ENCODE measurements around the gene PFAS. TPM values are rescaled to one million over a fixed set of nuclear protein-coding genes. Genes with fewer than 3 reads are reported as not detected.
A peak's percentile ranks its signal among the peaks of the same experiment; 100 is the strongest.

PFAS gene
- total RNA-seq, 1 experiment from 2014 or later: 246 TPM

GRCh38 chr17:8206536-8206935 lies 42.6 kb upstream of the PFAS start (continued):
- TF ChIP-seq, protein P1, sequence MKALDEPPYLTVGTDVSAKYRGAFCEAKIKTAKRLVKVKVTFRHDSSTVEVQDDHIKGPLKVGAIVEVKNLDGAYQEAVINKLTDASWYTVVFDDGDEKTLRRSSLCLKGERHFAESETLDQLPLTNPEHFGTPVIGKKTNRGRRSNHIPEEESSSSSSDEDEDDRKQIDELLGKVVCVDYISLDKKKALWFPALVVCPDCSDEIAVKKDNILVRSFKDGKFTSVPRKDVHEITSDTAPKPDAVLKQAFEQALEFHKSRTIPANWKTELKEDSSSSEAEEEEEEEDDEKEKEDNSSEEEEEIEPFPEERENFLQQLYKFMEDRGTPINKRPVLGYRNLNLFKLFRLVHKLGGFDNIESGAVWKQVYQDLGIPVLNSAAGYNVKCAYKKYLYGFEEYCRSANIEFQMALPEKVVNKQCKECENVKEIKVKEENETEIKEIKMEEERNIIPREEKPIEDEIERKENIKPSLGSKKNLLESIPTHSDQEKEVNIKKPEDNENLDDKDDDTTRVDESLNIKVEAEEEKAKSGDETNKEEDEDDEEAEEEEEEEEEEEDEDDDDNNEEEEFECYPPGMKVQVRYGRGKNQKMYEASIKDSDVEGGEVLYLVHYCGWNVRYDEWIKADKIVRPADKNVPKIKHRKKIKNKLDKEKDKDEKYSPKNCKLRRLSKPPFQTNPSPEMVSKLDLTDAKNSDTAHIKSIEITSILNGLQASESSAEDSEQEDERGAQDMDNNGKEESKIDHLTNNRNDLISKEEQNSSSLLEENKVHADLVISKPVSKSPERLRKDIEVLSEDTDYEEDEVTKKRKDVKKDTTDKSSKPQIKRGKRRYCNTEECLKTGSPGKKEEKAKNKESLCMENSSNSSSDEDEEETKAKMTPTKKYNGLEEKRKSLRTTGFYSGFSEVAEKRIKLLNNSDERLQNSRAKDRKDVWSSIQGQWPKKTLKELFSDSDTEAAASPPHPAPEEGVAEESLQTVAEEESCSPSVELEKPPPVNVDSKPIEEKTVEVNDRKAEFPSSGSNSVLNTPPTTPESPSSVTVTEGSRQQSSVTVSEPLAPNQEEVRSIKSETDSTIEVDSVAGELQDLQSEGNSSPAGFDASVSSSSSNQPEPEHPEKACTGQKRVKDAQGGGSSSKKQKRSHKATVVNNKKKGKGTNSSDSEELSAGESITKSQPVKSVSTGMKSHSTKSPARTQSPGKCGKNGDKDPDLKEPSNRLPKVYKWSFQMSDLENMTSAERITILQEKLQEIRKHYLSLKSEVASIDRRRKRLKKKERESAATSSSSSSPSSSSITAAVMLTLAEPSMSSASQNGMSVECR (CRISPR knock-in tag; IDR thresholded peaks at IDR 0.05; ENCODE audit: borderline replicate concordance): no peak
- TF ChIP-seq, protein P2, sequence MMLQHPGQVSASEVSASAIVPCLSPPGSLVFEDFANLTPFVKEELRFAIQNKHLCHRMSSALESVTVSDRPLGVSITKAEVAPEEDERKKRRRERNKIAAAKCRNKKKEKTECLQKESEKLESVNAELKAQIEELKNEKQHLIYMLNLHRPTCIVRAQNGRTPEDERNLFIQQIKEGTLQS (CRISPR knock-in tag; conservative IDR thresholded peaks at IDR 0.05): no peak
- TF ChIP-seq, protein P3, sequence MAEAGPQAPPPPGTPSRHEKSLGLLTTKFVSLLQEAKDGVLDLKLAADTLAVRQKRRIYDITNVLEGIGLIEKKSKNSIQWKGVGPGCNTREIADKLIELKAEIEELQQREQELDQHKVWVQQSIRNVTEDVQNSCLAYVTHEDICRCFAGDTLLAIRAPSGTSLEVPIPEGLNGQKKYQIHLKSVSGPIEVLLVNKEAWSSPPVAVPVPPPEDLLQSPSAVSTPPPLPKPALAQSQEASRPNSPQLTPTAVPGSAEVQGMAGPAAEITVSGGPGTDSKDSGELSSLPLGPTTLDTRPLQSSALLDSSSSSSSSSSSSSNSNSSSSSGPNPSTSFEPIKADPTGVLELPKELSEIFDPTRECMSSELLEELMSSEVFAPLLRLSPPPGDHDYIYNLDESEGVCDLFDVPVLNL (CRISPR knock-in tag; IDR thresholded peaks at IDR 0.05; ENCODE audit: borderline replicate concordance, low read depth): no peak
- TF ChIP-seq ZNF423 (CRISPR knock-in tag; IDR thresholded peaks at IDR 0.05) (no peak), ZNF232 (CRISPR knock-in tag; IDR thresholded peaks at IDR 0.05) (no peak), ZNF396 (CRISPR knock-in tag; IDR thresholded peaks at IDR 0.05; ENCODE audit: borderline replicate concordance) (no peak), RELA (CRISPR knock-in tag; IDR thresholded peaks at IDR 0.05; ENCODE audit: borderline replicate concordance) (no peak), EMX1 (CRISPR knock-in tag; IDR thresholded peaks at IDR 0.05) (no peak)
- TF ChIP-seq, protein P4, sequence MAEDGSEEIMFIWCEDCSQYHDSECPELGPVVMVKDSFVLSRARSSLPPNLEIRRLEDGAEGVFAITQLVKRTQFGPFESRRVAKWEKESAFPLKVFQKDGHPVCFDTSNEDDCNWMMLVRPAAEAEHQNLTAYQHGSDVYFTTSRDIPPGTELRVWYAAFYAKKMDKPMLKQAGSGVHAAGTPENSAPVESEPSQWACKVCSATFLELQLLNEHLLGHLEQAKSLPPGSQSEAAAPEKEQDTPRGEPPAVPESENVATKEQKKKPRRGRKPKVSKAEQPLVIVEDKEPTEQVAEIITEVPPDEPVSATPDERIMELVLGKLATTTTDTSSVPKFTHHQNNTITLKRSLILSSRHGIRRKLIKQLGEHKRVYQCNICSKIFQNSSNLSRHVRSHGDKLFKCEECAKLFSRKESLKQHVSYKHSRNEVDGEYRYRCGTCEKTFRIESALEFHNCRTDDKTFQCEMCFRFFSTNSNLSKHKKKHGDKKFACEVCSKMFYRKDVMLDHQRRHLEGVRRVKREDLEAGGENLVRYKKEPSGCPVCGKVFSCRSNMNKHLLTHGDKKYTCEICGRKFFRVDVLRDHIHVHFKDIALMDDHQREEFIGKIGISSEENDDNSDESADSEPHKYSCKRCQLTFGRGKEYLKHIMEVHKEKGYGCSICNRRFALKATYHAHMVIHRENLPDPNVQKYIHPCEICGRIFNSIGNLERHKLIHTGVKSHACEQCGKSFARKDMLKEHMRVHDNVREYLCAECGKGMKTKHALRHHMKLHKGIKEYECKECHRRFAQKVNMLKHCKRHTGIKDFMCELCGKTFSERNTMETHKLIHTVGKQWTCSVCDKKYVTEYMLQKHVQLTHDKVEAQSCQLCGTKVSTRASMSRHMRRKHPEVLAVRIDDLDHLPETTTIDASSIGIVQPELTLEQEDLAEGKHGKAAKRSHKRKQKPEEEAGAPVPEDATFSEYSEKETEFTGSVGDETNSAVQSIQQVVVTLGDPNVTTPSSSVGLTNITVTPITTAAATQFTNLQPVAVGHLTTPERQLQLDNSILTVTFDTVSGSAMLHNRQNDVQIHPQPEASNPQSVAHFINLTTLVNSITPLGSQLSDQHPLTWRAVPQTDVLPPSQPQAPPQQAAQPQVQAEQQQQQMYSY (CRISPR knock-in tag; IDR thresholded peaks at IDR 0.05): no peak

DNA sequence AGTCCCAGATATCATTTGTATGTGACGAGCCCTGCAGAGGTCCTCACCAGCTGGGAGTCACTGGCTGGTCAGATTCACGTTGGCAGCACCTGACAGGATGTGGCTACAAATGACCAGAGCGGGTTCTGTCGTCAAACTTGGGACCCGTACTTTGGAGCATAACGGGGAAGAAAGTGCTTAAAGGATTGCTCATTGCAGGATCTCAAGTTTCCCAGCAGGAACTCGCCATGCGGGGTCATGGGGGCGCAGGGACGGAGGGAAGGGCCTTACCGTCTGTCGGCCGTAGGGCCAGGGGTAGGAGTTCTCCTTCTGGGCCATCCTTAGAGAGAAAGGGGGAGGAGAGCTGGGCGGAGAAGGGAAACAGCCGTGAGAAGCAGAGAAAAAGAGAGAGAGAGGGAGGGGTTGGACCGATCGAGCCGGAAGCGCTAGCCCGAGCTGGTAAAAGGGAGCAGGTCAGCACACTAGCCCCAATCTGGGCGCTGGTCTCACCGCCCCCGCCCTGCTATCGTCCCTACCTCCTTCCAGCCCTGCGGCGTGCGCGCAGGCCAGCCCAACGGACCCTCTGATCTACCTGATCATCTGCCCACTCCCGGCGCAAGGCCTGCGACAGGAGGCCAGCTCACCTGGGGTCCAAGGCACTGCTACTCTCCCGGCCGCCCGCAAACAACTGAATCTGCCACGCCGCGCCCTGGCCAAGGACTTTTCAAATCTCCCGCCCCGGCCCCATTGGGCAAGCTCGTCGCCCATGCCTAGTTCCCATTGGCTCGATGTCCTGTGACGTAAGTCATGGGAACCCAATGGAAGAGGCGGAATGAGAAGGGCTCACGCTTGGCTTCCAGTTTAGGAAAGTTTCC lies 39.0 kb upstream of the PFAS start, which contains the start of gene AURKB:
AURKB (minus strand) TSS at position 669 of the 854 bp plus-strand sequence; CDS start at position 318, 351 bp downstream.
- DNase-seq (ENCODE audit: low spot score) (peak; percentile 95), ATAC-seq (peak; percentile 91)
- peak within 1 kb of the TSS; percentile 89 for H3K4me3 Mint-ChIP-seq
- POLR2A ChIA-PET: interaction anchor here (0.5 to 3.2 kb wide), 24 partner anchors 9 to 503 kb away, joined by 3 to 43 read pairs (median 4); partner anchors contain the start of genes BORCS6, CTC1, PER1 and SLC25A35
- no peaks in the 10 kb centered on the region for H3K9me3 Mint-ChIP-seq
- peak within 1 kb of the TSS; percentile 96 for H3K27ac Mint-ChIP-seq
- H3K4me1 Mint-ChIP-seq: peaks cover 16% of the 10 kb centered on the region
- no peaks in the 10 kb centered on the region for H3K27me3 Mint-ChIP-seq (ENCODE audit: low read depth)
- peaks cover 28% of the 10 kb centered on the region for H3K36me3 Mint-ChIP-seq
- CTCF ChIA-PET: interaction anchor here (0.6 to 2.2 kb wide), 13 partner anchors 10 to 857 kb away, joined by 3 to 10 read pairs (median 5); partner anchors contain the start of genes ALOXE3 and BORCS6
- TF ChIP-seq, protein P3 (CRISPR knock-in tag; IDR thresholded peaks at IDR 0.05; ENCODE audit: borderline replicate concordance, low read depth): peak; percentile 100
- TF ChIP-seq TEAD1 (CRISPR knock-in tag; IDR thresholded peaks at IDR 0.05) (peak; percentile 85), JUN (CRISPR knock-in tag; IDR thresholded peaks at IDR 0.05) (peak; percentile 84; the same call in 1 of the 2 replicates), SMAD3 (CRISPR knock-in tag; IDR thresholded peaks at IDR 0.05; ENCODE audit: borderline replicate concordance) (peak; percentile 72; the same call in 1 of the 2 replicates), ZNF138 (CRISPR knock-in tag; conservative IDR thresholded peaks at IDR 0.05) (0 out of 2 replicates have a peak, but pooled peaks have one; percentile 75), ZBTB21 (CRISPR knock-in tag; IDR thresholded peaks at IDR 0.05; ENCODE audit: borderline replicate concordance) (peak; percentile 85; the same call in 1 of the 2 replicates), ZNF219 (CRISPR knock-in tag; IDR thresholded peaks at IDR 0.05; ENCODE audit: borderline replicate concordance) (0 out of 2 replicates have a peak, but pooled peaks have one; percentile 22), NR1H2 (CRISPR knock-in tag; IDR thresholded peaks at IDR 0.05) (no peak), TP53 (CRISPR knock-in tag; IDR thresholded peaks at IDR 0.05) (peak; percentile 91), SP1 (CRISPR knock-in tag; conservative IDR thresholded peaks at IDR 0.05) (peak; percentile 79), GABPB1 (CRISPR knock-in tag; IDR thresholded peaks at IDR 0.05) (peak; percentile 78; the same call in 1 of the 2 replicates)
- TF ChIP-seq, protein P5, sequence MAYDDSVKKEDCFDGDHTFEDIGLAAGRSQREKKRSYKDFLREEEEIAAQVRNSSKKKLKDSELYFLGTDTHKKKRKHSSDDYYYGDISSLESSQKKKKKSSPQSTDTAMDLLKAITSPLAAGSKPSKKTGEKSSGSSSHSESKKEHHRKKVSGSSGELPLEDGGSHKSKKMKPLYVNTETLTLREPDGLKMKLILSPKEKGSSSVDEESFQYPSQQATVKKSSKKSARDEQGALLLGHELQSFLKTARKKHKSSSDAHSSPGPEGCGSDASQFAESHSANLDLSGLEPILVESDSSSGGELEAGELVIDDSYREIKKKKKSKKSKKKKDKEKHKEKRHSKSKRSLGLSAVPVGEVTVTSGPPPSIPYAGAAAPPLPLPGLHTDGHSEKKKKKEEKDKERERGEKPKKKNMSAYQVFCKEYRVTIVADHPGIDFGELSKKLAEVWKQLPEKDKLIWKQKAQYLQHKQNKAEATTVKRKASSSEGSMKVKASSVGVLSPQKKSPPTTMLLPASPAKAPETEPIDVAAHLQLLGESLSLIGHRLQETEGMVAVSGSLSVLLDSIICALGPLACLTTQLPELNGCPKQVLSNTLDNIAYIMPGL (CRISPR knock-in tag; IDR thresholded peaks at IDR 0.05): peak; percentile 91
- TF ChIP-seq, protein P6, sequence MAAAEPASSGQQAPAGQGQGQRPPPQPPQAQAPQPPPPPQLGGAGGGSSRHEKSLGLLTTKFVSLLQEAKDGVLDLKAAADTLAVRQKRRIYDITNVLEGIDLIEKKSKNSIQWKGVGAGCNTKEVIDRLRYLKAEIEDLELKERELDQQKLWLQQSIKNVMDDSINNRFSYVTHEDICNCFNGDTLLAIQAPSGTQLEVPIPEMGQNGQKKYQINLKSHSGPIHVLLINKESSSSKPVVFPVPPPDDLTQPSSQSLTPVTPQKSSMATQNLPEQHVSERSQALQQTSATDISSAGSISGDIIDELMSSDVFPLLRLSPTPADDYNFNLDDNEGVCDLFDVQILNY (CRISPR knock-in tag; IDR thresholded peaks at IDR 0.05): peak; percentile 97

Data from WTC11 (cell line).